ENCODE results near the gene NAT16. TPM values are rescaled to one million over a fixed set of nuclear protein-coding genes. Genes with fewer than 3 reads are reported as not detected.

NAT16 gene
- total and polyA plus RNA-seq, 2 of the 8 experiments (the other 6 are each of a cell fraction or from before 2014, with no cell fraction given), result 0.26 to 0.84 TPM

DNA sequence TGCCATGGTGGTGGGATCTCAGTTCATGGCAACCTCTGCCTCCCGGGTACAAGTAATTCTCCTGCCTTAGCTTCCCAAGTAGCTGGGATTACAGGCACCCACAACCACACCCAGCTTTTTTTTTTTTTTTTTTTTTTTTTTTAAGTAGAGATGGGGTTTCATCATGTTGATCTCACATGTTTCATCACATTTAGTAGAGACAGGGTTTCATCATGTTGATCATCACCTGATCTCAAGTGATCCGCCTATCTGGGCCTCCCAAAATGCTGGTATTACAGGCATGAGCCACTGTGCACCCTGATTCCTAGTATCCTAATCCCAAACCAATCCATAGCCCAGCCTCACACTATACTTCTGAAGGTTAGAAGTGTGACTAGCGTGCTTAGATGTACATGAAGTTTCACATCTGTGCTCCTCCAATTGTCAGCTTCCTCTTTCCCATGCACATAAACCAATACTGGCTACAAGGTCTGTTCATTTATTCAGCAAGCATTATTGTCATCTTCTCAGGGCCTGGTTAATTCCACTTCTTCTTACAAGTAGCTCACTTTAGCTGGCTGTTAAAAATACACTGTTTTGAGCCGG lies 6.8 kb upstream of the NAT16 start (continued):
- TF ChIP-seq CREB1 (IDR thresholded peaks at IDR 0.05), result no peak

All from H1 (cell line).